Measurements from ENCODE around the gene USP47. TPM values are rescaled to one million over a fixed set of nuclear protein-coding genes. Genes with fewer than 3 reads are reported as not detected.

USP47 gene
- total RNA-seq, 1 experiment from 2014 or later = 98.7 TPM

DNA sequence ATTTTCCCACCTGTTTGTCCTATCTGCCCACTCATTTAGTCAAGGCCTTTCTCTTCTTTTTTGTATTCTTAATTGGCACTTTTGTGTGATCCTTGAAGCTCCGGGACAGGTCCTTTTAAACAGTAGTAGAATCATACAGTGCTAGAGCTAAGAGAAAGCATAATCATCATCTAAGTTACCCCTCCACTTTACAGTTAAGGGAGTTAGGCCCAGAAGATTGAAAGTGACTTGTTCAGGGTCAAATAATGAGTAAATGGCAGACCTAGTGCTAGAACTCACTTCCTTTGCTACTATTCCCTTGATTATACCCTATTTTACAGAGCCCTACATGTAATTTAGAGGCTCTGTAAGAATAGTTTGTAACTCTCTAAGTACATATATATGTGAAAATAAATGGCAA, 2.5 kb downstream of the USP47 start:
- Histone ChIP-seq H3K4me1 (peaks cover 16% of the 10 kb centered on the region), H3K27ac (no peak overlapping the region), H3K36me3 (no peaks in the 10 kb centered on the region), H3K4me3 (peak overlapping the region; percentile 94), H3K9me3 (replicated peaks) (no peaks in the 10 kb centered on the region), H3K27me3 (no peaks in the 10 kb centered on the region)
- DNase-seq = no peak

GRCh38 chr11:11845071-11845470, 3.3 kb downstream of the USP47 start:
- no peak for DNase-seq
- H3K36me3 ChIP-seq = no peaks in the 10 kb centered on the region
- H3K4me1 ChIP-seq = peaks cover 24% of the 10 kb centered on the region
- H3K9me3 ChIP-seq (replicated peaks) = no peaks in the 10 kb centered on the region
- no peaks in the 10 kb centered on the region for H3K27me3 ChIP-seq
- no peak overlapping the region for H3K27ac ChIP-seq
- H3K4me3 ChIP-seq = no peak overlapping the region

DNA sequence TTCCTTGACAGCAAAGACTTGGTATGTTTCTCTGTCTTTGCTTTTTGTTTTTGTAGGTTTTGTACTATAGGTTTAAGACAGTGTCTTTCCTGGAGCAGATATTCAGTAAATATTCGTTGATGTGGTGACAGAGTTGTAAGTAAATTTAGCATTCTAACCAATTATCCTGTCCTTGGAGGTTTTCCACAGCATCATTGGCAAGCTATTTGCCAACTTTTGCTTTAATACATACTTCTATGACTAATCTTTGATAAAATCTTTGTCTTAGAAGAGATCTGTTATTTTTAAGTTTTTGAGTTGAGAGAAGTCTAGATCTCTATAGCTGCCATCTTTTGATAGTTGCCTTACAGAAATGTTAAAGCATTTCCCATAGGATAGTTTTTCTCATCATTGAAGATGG, 3.8 kb downstream of the USP47 start:
- DNase-seq = no peak
- H3K4me3 ChIP-seq = no peak overlapping the region
- H3K9me3 ChIP-seq (replicated peaks) = no peaks in the 10 kb centered on the region
- H3K36me3 ChIP-seq = no peaks in the 10 kb centered on the region
- no peak overlapping the region for H3K27ac ChIP-seq
- peaks cover 21% of the 10 kb centered on the region for H3K4me1 ChIP-seq
- no peaks in the 10 kb centered on the region for H3K27me3 ChIP-seq

- Histone ChIP-seq H3K27ac (no peak overlapping the region), H3K4me3 (no peak overlapping the region), H3K36me3 (no peaks in the 10 kb centered on the region; the same call in 1 of the 2 replicates), H3K27me3 (no peaks in the 10 kb centered on the region), H3K9me3 (replicated peaks) (no peaks in the 10 kb centered on the region), H3K4me1 (peaks cover 21% of the 10 kb centered on the region)
- DNase-seq = no peak
Measured at GRCh38 chr11:11847082-11847481, 5.3 kb downstream of the USP47 start.

GRCh38 chr11:11848891-11849746, 7.3 kb downstream of the USP47 start:
- H3K27me3 ChIP-seq = no peaks in the 10 kb centered on the region
- H3K36me3 ChIP-seq = no peaks in the 10 kb centered on the region; the same call in 1 of the 2 replicates
- peaks cover 17% of the 10 kb centered on the region for H3K4me1 ChIP-seq
- H3K27ac ChIP-seq = peak overlapping the region; percentile 3; the same call in 1 of the 2 replicates
- DNase-seq = peak; percentile 66 to 81
- no peaks in the 10 kb centered on the region; the same call in 1 of the 2 replicates for H3K9me3 ChIP-seq (replicated peaks)
- H3K4me3 ChIP-seq = no peak overlapping the region

DNA sequence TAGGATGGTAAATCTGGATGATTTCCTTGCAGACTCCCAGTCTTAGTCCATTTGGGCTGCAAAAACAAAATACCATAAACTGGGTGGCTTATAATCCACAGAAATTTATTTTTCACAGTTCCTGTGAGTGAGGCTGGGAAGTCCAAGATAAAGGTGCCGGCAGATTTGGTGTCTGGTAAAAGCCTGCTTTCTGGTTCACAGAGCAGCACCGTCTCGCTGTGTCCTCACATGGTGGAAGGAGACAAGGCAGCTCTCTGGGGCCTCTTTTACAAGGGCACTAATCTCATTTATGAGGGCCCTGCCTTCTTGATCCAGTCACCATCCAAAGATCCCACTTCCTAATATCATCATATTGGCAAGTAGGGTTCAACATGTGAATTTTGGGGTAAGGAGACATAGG, 8.9 kb downstream of the USP47 start:
- DNase-seq = no peak
- H3K27me3 ChIP-seq = no peaks in the 10 kb centered on the region
- no peak overlapping the region for H3K27ac ChIP-seq
- H3K4me3 ChIP-seq = no peak overlapping the region
- no peaks in the 10 kb centered on the region; the same call in 1 of the 2 replicates for H3K9me3 ChIP-seq (replicated peaks)
- peaks cover 14% of the 10 kb centered on the region for H3K4me1 ChIP-seq
- no peaks in the 10 kb centered on the region; the same call in 1 of the 2 replicates for H3K36me3 ChIP-seq

GRCh38 chr11:11856638-11857037, 14.9 kb downstream of the USP47 start:
- no peaks in the 10 kb centered on the region for H3K27me3 ChIP-seq
- peak in 1 of 2 experiments; percentile 24 for DNase-seq
- H3K9me3 ChIP-seq (replicated peaks) = no peaks in the 10 kb centered on the region; the same call in 1 of the 2 replicates
- H3K36me3 ChIP-seq = no peaks in the 10 kb centered on the region; the same call in 1 of the 2 replicates
- H3K4me1 ChIP-seq = peaks cover 14% of the 10 kb centered on the region
- no peak overlapping the region for H3K4me3 ChIP-seq
- no peak overlapping the region for H3K27ac ChIP-seq

DNA sequence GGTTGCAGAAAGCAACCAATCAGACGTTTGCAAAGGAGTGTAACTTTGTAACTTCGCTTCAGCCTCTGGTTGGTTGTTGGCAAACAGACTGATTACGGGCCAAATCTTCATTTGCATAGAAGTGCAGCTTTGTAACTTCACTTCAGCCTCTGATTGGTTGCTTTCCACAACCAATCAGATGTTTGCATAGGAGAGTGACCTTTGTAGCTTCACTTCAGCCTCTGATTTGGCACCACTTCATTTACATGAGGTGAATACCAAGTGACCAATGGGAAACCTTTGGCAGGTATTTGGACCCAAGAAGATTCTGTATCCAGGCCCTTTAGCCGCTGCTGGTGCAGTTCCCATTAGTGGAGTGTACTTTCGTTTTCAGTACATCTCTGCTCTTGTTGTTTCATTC, 16.0 kb downstream of the USP47 start:
- Histone ChIP-seq H3K36me3 (no peaks in the 10 kb centered on the region; the same call in 1 of the 2 replicates), H3K9me3 (replicated peaks) (no peaks in the 10 kb centered on the region; the same call in 1 of the 2 replicates), H3K4me3 (no peak overlapping the region), H3K27ac (no peak overlapping the region), H3K27me3 (no peaks in the 10 kb centered on the region), H3K4me1 (peaks cover 14% of the 10 kb centered on the region)
- no peak for DNase-seq

DNA sequence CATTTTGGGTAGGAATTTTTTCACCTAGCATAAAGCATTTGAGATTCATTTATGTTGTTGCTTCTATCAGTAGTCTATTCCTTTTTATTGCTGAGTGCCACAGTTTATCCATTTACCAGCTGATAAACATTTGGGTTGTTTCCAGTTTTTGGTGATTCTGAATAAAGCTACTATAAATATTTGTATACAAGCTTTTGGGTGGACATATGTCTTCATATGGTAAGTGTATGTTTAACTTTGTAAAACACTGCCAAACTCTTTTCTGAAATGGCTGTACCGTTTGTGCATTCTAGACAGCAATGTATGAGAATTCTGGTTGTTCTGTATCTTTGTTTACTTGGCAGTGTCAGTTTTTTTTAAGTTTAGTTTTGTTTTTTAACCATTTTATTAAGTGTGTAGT, 16.9 kb downstream of the USP47 start:
- no peaks in the 10 kb centered on the region; the same call in 1 of the 2 replicates for H3K36me3 ChIP-seq
- H3K27ac ChIP-seq = no peak overlapping the region
- no peaks in the 10 kb centered on the region for H3K9me3 ChIP-seq (replicated peaks)
- H3K4me1 ChIP-seq = peaks cover 14% of the 10 kb centered on the region
- H3K27me3 ChIP-seq = no peaks in the 10 kb centered on the region
- no peak overlapping the region for H3K4me3 ChIP-seq
- DNase-seq = no peak

DNA sequence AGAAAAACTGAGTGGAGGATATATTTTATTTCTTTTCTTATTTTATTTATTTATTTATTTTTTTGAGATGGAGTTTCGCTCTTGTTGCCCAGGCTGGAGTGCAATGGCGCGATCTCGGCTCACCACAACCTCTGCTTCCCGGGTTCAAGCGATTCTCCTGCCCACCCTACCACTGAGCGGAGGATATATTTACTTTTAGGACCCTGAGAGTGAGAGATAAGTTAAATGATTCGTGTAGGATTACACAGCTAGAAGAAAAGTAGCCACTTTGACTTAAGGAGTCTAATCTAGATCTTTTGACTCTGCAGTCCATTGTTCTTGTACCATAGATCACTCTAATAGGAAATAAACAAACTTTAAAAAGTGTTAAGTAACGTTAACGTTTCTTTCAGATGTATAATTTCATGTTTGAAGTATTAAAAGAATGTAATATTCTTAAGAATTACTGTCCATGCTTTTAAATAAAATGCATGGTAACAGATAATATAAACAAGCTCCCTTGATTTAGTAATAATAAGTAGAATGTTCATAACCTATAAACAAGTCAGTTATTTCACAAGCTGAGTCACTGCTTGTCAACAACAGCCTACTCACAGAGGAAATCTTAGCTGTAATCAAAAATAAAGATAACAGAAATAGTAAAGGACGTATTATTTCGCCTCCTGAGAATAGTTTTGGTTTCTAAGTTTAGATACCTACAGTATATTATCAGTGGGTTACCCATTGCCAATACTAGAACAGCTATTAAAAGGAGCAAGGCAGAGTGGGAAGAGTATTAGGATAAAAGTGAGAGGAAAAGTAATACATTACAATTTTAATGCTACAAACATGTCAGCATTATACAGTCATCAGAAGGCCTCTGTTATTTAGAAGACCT, 18.6 kb downstream of the USP47 start:
- no peaks in the 10 kb centered on the region; the same call in 1 of the 2 replicates for H3K36me3 ChIP-seq
- H3K4me1 ChIP-seq = peaks cover 14% of the 10 kb centered on the region
- H3K27me3 ChIP-seq = no peaks in the 10 kb centered on the region
- no peak overlapping the region for H3K27ac ChIP-seq
- H3K4me3 ChIP-seq = no peak overlapping the region
- no peak for DNase-seq
- H3K9me3 ChIP-seq (replicated peaks) = no peaks in the 10 kb centered on the region

- no peaks in the 10 kb centered on the region for H3K4me1 ChIP-seq
- no peak overlapping the region for H3K27ac ChIP-seq
- H3K4me3 ChIP-seq = no peak overlapping the region
- H3K27me3 ChIP-seq = no peaks in the 10 kb centered on the region
- H3K9me3 ChIP-seq (replicated peaks) = 0 out of 2 replicates have a peak, but pooled peaks cover 3% of the 10 kb centered on the region
- no peak for DNase-seq
- H3K36me3 ChIP-seq = no peaks in the 10 kb centered on the region; the same call in 1 of the 2 replicates
Measured at GRCh38 chr11:11862999-11863398, 21.2 kb downstream of the USP47 start.

GRCh38 chr11:11864332-11864731, 22.6 kb downstream of the USP47 start:
- Histone ChIP-seq H3K9me3 (replicated peaks) (0 out of 2 replicates have a peak, but pooled peaks cover 3% of the 10 kb centered on the region), H3K36me3 (no peaks in the 10 kb centered on the region), H3K4me3 (no peak overlapping the region), H3K27me3 (no peaks in the 10 kb centered on the region), H3K4me1 (no peaks in the 10 kb centered on the region), H3K27ac (no peak overlapping the region)
- DNase-seq = no peak

- no peak overlapping the region for H3K27ac ChIP-seq
Measured at GRCh38 chr11:11864803-11865202, 23.0 kb downstream of the USP47 start.

GRCh38 chr11:11865449-11865848, 23.7 kb downstream of the USP47 start:
- Histone ChIP-seq H3K4me1 (no peaks in the 10 kb centered on the region), H3K27me3 (no peaks in the 10 kb centered on the region), H3K4me3 (no peak overlapping the region), H3K9me3 (replicated peaks) (0 out of 2 replicates have a peak, but pooled peaks cover 3% of the 10 kb centered on the region), H3K36me3 (no peaks in the 10 kb centered on the region), H3K27ac (no peak overlapping the region)
- DNase-seq = no peak

More at GRCh38 chr11:11864803-11865202, 23.0 kb downstream of the USP47 start:
- H3K27me3 ChIP-seq = no peaks in the 10 kb centered on the region
- H3K4me1 ChIP-seq = no peaks in the 10 kb centered on the region
- H3K36me3 ChIP-seq = no peaks in the 10 kb centered on the region
- no peak overlapping the region for H3K4me3 ChIP-seq
- H3K9me3 ChIP-seq (replicated peaks) = 0 out of 2 replicates have a peak, but pooled peaks cover 3% of the 10 kb centered on the region
- no peak for DNase-seq
